ENCODE measurements around the gene ABI3.

DNA sequence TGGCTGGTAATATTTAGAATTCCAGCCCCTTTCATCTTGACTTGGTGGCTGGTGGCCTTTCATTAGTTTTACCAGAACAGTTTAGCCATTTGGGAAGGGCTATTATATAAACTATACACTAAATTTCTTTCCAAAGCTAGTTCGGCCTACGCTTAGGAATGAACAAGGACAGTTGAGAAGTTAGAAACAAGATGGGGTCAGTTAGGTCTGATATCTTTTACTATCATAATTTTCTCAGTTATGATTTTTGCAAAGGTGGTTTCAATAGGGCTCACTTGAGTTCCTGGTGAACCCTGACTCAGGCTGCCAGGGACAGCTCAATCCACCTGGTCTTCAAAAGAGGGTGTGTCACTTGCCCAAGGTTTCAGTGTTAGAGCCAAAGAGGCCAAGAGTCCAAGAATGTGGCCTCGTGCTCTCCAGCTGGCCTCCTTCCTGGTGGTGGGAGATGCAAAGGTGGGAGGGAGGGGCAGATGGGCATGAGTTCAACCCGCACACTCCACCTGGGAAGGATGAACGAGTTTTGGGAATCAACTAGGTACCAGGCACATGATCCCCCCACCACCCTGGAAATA is 24.1 kb downstream of the ABI3 start:
- TF ChIP-seq, protein P1, sequence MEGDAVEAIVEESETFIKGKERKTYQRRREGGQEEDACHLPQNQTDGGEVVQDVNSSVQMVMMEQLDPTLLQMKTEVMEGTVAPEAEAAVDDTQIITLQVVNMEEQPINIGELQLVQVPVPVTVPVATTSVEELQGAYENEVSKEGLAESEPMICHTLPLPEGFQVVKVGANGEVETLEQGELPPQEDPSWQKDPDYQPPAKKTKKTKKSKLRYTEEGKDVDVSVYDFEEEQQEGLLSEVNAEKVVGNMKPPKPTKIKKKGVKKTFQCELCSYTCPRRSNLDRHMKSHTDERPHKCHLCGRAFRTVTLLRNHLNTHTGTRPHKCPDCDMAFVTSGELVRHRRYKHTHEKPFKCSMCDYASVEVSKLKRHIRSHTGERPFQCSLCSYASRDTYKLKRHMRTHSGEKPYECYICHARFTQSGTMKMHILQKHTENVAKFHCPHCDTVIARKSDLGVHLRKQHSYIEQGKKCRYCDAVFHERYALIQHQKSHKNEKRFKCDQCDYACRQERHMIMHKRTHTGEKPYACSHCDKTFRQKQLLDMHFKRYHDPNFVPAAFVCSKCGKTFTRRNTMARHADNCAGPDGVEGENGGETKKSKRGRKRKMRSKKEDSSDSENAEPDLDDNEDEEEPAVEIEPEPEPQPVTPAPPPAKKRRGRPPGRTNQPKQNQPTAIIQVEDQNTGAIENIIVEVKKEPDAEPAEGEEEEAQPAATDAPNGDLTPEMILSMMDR (IDR thresholded peaks at IDR 0.05) = no peak
- TF ChIP-seq POLR2AphosphoS5 (IDR thresholded peaks at IDR 0.05) (no peak), EP300 (IDR thresholded peaks at IDR 0.05) (no peak)

Measured in stomach (tissue), 4 donors.